Kidney (tissue), 14 donors: ENCODE measurements around the gene TBC1D2. TPM values are rescaled to one million over a fixed set of nuclear protein-coding genes. Genes with fewer than 3 reads are reported as not detected.

Experiments
- DNase-seq, 5 donors: peaks; one replicate each; pipeline ENCODE4 v3.0.0-alpha.2; 2013 to 2020
- FAIRE-seq: peaks from 2 replicates; lab custom pipeline; 2012; peaks lifted over from hg19 to GRCh38; lab: Jason Lieb, UNC
- H3K27ac ChIP-seq, 2 donors: one replicate each; pipeline ENCODE4 v1.7.0; 2013; ENCODE audit warnings: low read depth in 2 of 2, low read length in 2 of 2, inconsistent platforms in 1 of 2
- H3K27me3 ChIP-seq: one replicate; pipeline ENCODE4 v1.7.1; 2013; ENCODE audit warnings: low read length, inconsistent platforms; ENCODE audit not compliant: control insufficient read depth, insufficient read depth
- H3K36me3 ChIP-seq, 3 donors: one replicate each; pipeline versions ENCODE4 v1.7.0 to v1.7.1; 2013; ENCODE audit warnings: low read length in 3 of 3, control low read depth in 1 of 3, inconsistent platforms in 1 of 3; ENCODE audit not compliant: insufficient read depth in 3 of 3, control insufficient read depth in 2 of 3
- H3K4me1 ChIP-seq, 3 donors: one replicate each; pipeline versions ENCODE4 v1.7.0 to v1.7.1; 2013; ENCODE audit warnings: low read length in 3 of 3, inconsistent platforms in 1 of 3, low read depth in 1 of 3; ENCODE audit not compliant: control insufficient read depth in 2 of 3, insufficient read depth in 2 of 3
- H3K4me3 ChIP-seq, 3 donors: one replicate each; pipeline versions ENCODE4 v1.7.0 to v1.8.1; 2013; ENCODE audit warnings: low read length in 3 of 3, control low read depth in 1 of 3, inconsistent platforms in 1 of 3
- H3K9ac ChIP-seq, 3 donors: one replicate each; pipeline versions ENCODE4 v1.7.0 to v1.7.1; 2013; ENCODE audit warnings: low read length in 3 of 3, control low read depth in 1 of 3, inconsistent platforms in 1 of 3
- H3K9me3 ChIP-seq, 3 donors: one replicate each; pipeline versions ENCODE4 v1.7.0 to v1.7.1; 2013; ENCODE audit warnings: low read length in 3 of 3, control low read depth in 1 of 3, inconsistent platforms in 1 of 3; ENCODE audit not compliant: control insufficient read depth in 2 of 3, insufficient read depth in 1 of 3
- intact Hi-C: fragments of 100-400 bp; cut with DNase I; formaldehyde crosslinking; loops from one replicate; pipeline ENCODE4 v1.11.1; 2022
- polyA plus RNA-seq: library from polyadenylated mRNA; stranded (reverse); fragments of 350-450 nt; fragmentation: Illumina TruSeq; extraction: RNeasy Lipid Tissue Mini Kit (QIAGEN cat#74804); gene quantifications from one replicate; pipeline ENCODE4 v1.2.3, GENCODE V29; 2014; ENCODE audit warnings: low read depth, low replicate concordance; ENCODE audit not compliant: insufficient read depth
- total RNA-seq: library from RNA; stranded (reverse); fragmentation: NEBNext Ultra II Directional; extraction: Animal tissue kit (Norgen Biotek cat#: 25700); gene quantifications from one replicate; pipeline ENCODE4 v1.2.1, GENCODE V29; 2021
- TF ChIP-seq, protein P1 (sequence below): IDR thresholded peaks from 3 replicates; pipeline ENCODE4 v1.5.1; 2012; ENCODE audit warnings: mild to moderate bottlenecking, moderate library complexity, borderline replicate concordance; ENCODE audit not compliant: insufficient read depth; ENCODE audit errors: extremely low read depth
- donor health status: control.
- donor health status: control.
- donor health status: control.
- donor health status: control.
- donor health status: control.
- donor health status: DM: yes; HTN: yes; CAD: no.
- donor health status: Normal renal cell carcinoma (clear cell type).

TBC1D2 gene
- total and polyA plus RNA-seq, 2 donors from 2014 or later, result 7.7 to 19.6 TPM

GRCh38 chr9:98289614-98290201, 34.3 kb upstream of the TBC1D2 start:
- Histone ChIP-seq H3K4me1 (no peaks in the 10 kb centered on the region), H3K36me3 (no peaks in the 10 kb centered on the region), H3K9me3 (no peaks in the 10 kb centered on the region), H3K4me3 (no peak overlapping the region), H3K27ac (no peak overlapping the region), H3K27me3 (no peaks in the 10 kb centered on the region), H3K9ac (no peak overlapping the region)
- no peak for DNase-seq
- FAIRE-seq, result no peak
- intact Hi-C loops, result no loop called here
- TF ChIP-seq, protein P1, sequence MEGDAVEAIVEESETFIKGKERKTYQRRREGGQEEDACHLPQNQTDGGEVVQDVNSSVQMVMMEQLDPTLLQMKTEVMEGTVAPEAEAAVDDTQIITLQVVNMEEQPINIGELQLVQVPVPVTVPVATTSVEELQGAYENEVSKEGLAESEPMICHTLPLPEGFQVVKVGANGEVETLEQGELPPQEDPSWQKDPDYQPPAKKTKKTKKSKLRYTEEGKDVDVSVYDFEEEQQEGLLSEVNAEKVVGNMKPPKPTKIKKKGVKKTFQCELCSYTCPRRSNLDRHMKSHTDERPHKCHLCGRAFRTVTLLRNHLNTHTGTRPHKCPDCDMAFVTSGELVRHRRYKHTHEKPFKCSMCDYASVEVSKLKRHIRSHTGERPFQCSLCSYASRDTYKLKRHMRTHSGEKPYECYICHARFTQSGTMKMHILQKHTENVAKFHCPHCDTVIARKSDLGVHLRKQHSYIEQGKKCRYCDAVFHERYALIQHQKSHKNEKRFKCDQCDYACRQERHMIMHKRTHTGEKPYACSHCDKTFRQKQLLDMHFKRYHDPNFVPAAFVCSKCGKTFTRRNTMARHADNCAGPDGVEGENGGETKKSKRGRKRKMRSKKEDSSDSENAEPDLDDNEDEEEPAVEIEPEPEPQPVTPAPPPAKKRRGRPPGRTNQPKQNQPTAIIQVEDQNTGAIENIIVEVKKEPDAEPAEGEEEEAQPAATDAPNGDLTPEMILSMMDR, result no peak

DNA sequence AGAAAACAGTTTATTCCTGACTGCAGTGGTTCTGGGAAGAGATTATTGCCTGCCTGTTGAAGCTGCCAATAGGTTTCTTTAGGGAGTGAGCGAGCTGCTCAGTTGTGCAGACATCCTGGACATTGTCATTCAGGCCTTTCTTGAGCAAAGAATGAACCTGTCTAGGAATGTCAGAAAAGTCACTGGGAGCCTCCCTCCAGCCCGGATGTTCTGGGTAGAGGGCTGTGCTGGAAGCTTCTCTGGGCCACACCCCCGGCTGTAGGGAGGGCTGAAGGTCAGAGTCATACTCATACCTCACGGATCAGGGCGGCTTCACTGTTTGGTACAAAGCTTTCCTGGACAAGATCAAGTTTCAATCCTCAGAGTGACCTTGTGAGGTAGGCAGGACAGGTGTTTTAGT, 33.4 kb upstream of the TBC1D2 start:
- H3K36me3 ChIP-seq, result no peaks in the 10 kb centered on the region
- FAIRE-seq, result no peak

GRCh38 chr9:98287384-98287783, 31.9 kb upstream of the TBC1D2 start:
- Histone ChIP-seq H3K36me3 (no peaks in the 10 kb centered on the region), H3K27me3 (no peaks in the 10 kb centered on the region), H3K27ac (no peak overlapping the region), H3K4me3 (no peak overlapping the region), H3K9me3 (no peaks in the 10 kb centered on the region), H3K9ac (no peak overlapping the region), H3K4me1 (no peaks in the 10 kb centered on the region)
- TF ChIP-seq, protein P1, result no peak
- intact Hi-C loops, result no loop called here
- peak in 1 of 5 donors; percentile 11 for DNase-seq
- no peak for FAIRE-seq

More for the DNA sequence above, 33.4 kb upstream of the TBC1D2 start:
- DNase-seq, result no peak
- no peaks in the 10 kb centered on the region for H3K4me1 ChIP-seq
- H3K27ac ChIP-seq, result no peak overlapping the region
- H3K9me3 ChIP-seq, result no peaks in the 10 kb centered on the region
- TF ChIP-seq, protein P1, result no peak
- no peak overlapping the region for H3K4me3 ChIP-seq
- intact Hi-C loops, result no loop called here
- no peaks in the 10 kb centered on the region for H3K27me3 ChIP-seq
- H3K9ac ChIP-seq, result no peak overlapping the region

DNA sequence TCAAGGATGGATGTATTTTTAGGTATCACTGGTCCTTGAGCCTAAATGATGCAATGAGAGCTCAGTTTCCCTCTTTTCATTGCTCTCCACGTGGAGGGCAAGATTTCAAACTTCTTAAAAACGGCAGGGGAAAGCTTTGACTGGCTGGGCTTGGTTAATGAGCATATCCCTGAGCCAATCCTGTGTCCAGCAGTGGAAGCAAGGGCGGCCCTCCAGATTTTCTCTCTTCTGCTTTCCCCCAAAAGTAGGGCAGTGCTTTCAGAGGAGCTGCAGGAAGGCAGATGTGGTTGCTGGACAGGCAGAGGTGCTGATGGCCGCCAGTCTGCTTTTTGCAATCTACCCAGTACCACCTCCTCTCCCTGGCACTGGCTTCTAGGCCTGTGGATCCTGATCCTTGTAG, 30.0 kb upstream of the TBC1D2 start:
- Histone ChIP-seq H3K27me3 (no peaks in the 10 kb centered on the region), H3K27ac (no peak overlapping the region), H3K9me3 (no peaks in the 10 kb centered on the region), H3K4me3 (no peak overlapping the region), H3K36me3 (no peaks in the 10 kb centered on the region), H3K9ac (no peak overlapping the region), H3K4me1 (no peaks in the 10 kb centered on the region)
- intact Hi-C loops, result no loop called here
- TF ChIP-seq, protein P1, result no peak
- DNase-seq, result no peak
- FAIRE-seq, result no peak
